ENCODE measurements around the gene PEDS1. TPM values are rescaled to one million over a fixed set of nuclear protein-coding genes. Genes with fewer than 3 reads are reported as not detected.

The PEDS1 gene
- total and polyA plus RNA-seq, 2 of the 13 experiments (the other 11 are each of a cell fraction or from before 2014, with no cell fraction given) = 30.5 to 93.9 TPM

GRCh38 chr20:50153500-50154377 is at the start of gene PEDS1 (continued):
- TF ChIP-seq ZNF281 (CRISPR knock-in tag; IDR thresholded peaks at IDR 0.05; ENCODE audit: borderline replicate concordance) (no peak; the same call in 1 of the 2 replicates), MNT (IDR thresholded peaks at IDR 0.05) (no peak), RERE (CRISPR knock-in tag; IDR thresholded peaks at IDR 0.05; ENCODE audit: low read depth) (peak; percentile 63; the same call in 1 of the 2 replicates), YY1 (IDR thresholded peaks at IDR 0.05; ENCODE audit: insufficient read depth, insufficient replicate concordance, low read depth, low read length) (peak; percentile 89), HOXA5 (CRISPR knock-in tag; IDR thresholded peaks at IDR 0.05) (peak; percentile 65; the same call in 1 of the 2 replicates), ONECUT2 (CRISPR knock-in tag; IDR thresholded peaks at IDR 0.05) (peak; percentile 45; the same call in 1 of the 2 replicates), NPAS2 (CRISPR knock-in tag; IDR thresholded peaks at IDR 0.05; ENCODE audit: borderline replicate concordance) (0 out of 2 replicates have a peak, but pooled peaks have one; percentile 48), KDM5B (CRISPR knock-in tag; IDR thresholded peaks at IDR 0.05; ENCODE audit: borderline replicate concordance) (peak; percentile 98), ZFP62 (CRISPR knock-in tag; IDR thresholded peaks at IDR 0.05) (no peak; the same call in 1 of the 2 replicates), ZNF777 (CRISPR knock-in tag; IDR thresholded peaks at IDR 0.05) (peak; percentile 19; the same call in 1 of the 2 replicates), JDP2 (CRISPR knock-in tag; IDR thresholded peaks at IDR 0.05; ENCODE audit: borderline replicate concordance) (no peak; the same call in 1 of the 2 replicates), PBX2 (CRISPR knock-in tag; IDR thresholded peaks at IDR 0.05) (no peak), MLX (CRISPR knock-in tag; IDR thresholded peaks at IDR 0.05) (peak; percentile 54), GATA4 (IDR thresholded peaks at IDR 0.05; ENCODE audit: borderline replicate concordance, low read depth) (peak; percentile 51; the same call in 1 of the 2 replicates), ZNF7 (CRISPR knock-in tag; IDR thresholded peaks at IDR 0.05) (no peak), ZNF772 (CRISPR knock-in tag; IDR thresholded peaks at IDR 0.05) (peak; percentile 99)

Data from HepG2 (cell line).